CD14-positive monocyte (primary cell): ENCODE results near the gene PXN. TPM values are rescaled to one million over a fixed set of nuclear protein-coding genes. Genes with fewer than 3 reads are reported as not detected.
A peak's percentile ranks its signal among the peaks of the same experiment; 100 is the strongest.

Source experiments
- DNase-seq, 3 donors: peaks; one replicate each; pipeline ENCODE4 v3.0.0-alpha.2; 2011 to 2022
- H2AFZ ChIP-seq: 2 replicates; pipeline ENCODE4 v1.6.0; 2012; ENCODE audit warnings: mild to moderate bottlenecking, low read depth, low read length, inconsistent platforms; ENCODE audit not compliant: insufficient read depth, poor library complexity, severe bottlenecking
- H3K27ac ChIP-seq, 2 donors: 1 replicate in 1 of 2; 2 replicates in 1 of 2; pipeline ENCODE4 v1.5.1; 2012 to 2013; ENCODE audit warnings: low read length in 2 of 2, control low read depth in 1 of 2, inconsistent platforms in 1 of 2, low read depth in 1 of 2, mild to moderate bottlenecking in 1 of 2
- H3K27me3 ChIP-seq, 2 donors: one replicate each; pipeline versions ENCODE4 v1.6.0 to v1.6.1; 2011 to 2013; ENCODE audit warnings: low read length in 2 of 2; ENCODE audit not compliant: control insufficient read depth in 2 of 2, insufficient read depth in 2 of 2
- H3K36me3 ChIP-seq, 2 donors: replicated peaks in 1 of 2; 1 replicate in 1 of 2; 2 replicates in 1 of 2; pipeline versions ENCODE4 v1.5.1 to v1.6.1; 2012 to 2013; ENCODE audit warnings: low read length in 2 of 2, control low read depth in 1 of 2, inconsistent platforms in 1 of 2, mild to moderate bottlenecking in 1 of 2; ENCODE audit not compliant: insufficient read depth in 2 of 2, control insufficient read depth in 1 of 2
- H3K4me1 ChIP-seq, 2 donors: 1 replicate in 1 of 2; 2 replicates in 1 of 2; pipeline versions ENCODE4 v1.5.1 to v1.6.1; 2012 to 2013; ENCODE audit warnings: low read length in 2 of 2, control low read depth in 1 of 2, inconsistent platforms in 1 of 2, mild to moderate bottlenecking in 1 of 2, moderate library complexity in 1 of 2; ENCODE audit not compliant: insufficient read depth in 2 of 2, control insufficient read depth in 1 of 2
- H3K4me2 ChIP-seq: replicated peaks from 2 replicates; pipeline ENCODE3; 2012; ENCODE audit warnings: low read length, moderate library complexity, mild to moderate bottlenecking; ENCODE audit not compliant: poor library complexity, severe bottlenecking; ENCODE audit errors: extremely low read depth
- H3K4me3 ChIP-seq, 3 experiments: fragments of 200-600 bp in 1 of 3; sonication (generic) in 1 of 3; replicated peaks in 1 of 3; 1 replicate in 2 of 3; 2 replicates in 1 of 3; pipeline ENCODE4 v1.5.1; 2011 to 2013; ENCODE audit warnings: low read length in 3 of 3, mild to moderate bottlenecking in 3 of 3, control low read depth in 2 of 3, low read depth in 2 of 3, inconsistent platforms in 1 of 3, moderate library complexity in 1 of 3
- H3K79me2 ChIP-seq: 2 replicates; pipeline ENCODE4 v1.6.0; 2012; ENCODE audit warnings: mild to moderate bottlenecking, control low read depth, inconsistent platforms, low read length, moderate library complexity; ENCODE audit not compliant: insufficient read depth
- H3K9ac ChIP-seq: 2 replicates; pipeline ENCODE4 v1.6.0; 2017; ENCODE audit warnings: low read length, mild to moderate bottlenecking; ENCODE audit not compliant: insufficient read depth, poor library complexity, severe bottlenecking
- H3K9me3 ChIP-seq, 2 donors: replicated peaks in 1 of 2; 1 replicate in 1 of 2; 2 replicates in 1 of 2; pipeline versions ENCODE4 v1.5.1 to v1.6.1; 2012 to 2013; ENCODE audit warnings: low read length in 2 of 2, control low read depth in 1 of 2; ENCODE audit not compliant: control insufficient read depth in 1 of 2, insufficient read depth in 1 of 2
- H4K20me1 ChIP-seq: 2 replicates; pipeline ENCODE4 v1.6.0; 2012; ENCODE audit warnings: mild to moderate bottlenecking, low read length, control low read depth, moderate library complexity; ENCODE audit not compliant: insufficient read depth
- H3K27ac Mint-ChIP-seq, 7 donors: one replicate each; pipeline ENCODE4 v1.8.0; 2020; ENCODE audit warnings: mild to moderate bottlenecking in 7 of 7, mixed read lengths in 7 of 7, moderate library complexity in 6 of 7, inconsistent platforms in 2 of 7
- H3K27me3 Mint-ChIP-seq, 3 donors: one replicate each; pipeline ENCODE4 v1.8.0; 2021 to 2022; ENCODE audit warnings: low read depth in 3 of 3, mild to moderate bottlenecking in 3 of 3, mixed read lengths in 3 of 3, moderate library complexity in 3 of 3, inconsistent platforms in 1 of 3
- H3K36me3 Mint-ChIP-seq, 2 donors: one replicate each; pipeline ENCODE4 v1.8.0; 2020; ENCODE audit warnings: mixed read lengths in 2 of 2, inconsistent platforms in 1 of 2, mild to moderate bottlenecking in 1 of 2
- H3K4me1 Mint-ChIP-seq: one replicate; pipeline ENCODE4 v1.8.0; 2020; ENCODE audit warnings: mild to moderate bottlenecking, mixed read lengths
- H3K4me3 Mint-ChIP-seq, 2 donors: one replicate each; pipeline ENCODE4 v1.8.0; 2020; ENCODE audit warnings: mild to moderate bottlenecking in 2 of 2, mixed read lengths in 2 of 2, moderate library complexity in 1 of 2
- H3K9me3 Mint-ChIP-seq, 7 donors: one replicate each; pipeline ENCODE4 v1.8.0; 2020 to 2022; ENCODE audit warnings: mixed read lengths in 7 of 7, mild to moderate bottlenecking in 6 of 7, moderate library complexity in 6 of 7, inconsistent platforms in 2 of 7
- WGBS: methylation state at CpG from one replicate; pipeline ENCODE4 v1.1.5; 2013; ENCODE audit warnings: missing lambda C conversion rate; ENCODE audit not compliant: insufficient coverage; 5-methylcytosine and 5-hydroxymethylcytosine counted together
- intact Hi-C, 2 donors: fragments of 100-400 bp; cut with micrococcal nuclease; formaldehyde crosslinking; loops; one replicate each; pipeline versions ENCODE4 v1.15.0 to v1.15.1; 2023
- polyA plus RNA-seq, 3 donors: library from polyadenylated mRNA; depleted of rRNA in 1 of 3; unstranded in 2 of 3; stranded (reverse) in 1 of 3; fragments of 300-500 nt in 2 of 3; fragments of >200 nt in 1 of 3; fragmentation: Illumina TruSeq in 2 of 3; gene quantifications; 1 replicate in 2 of 3; 2 replicates in 1 of 3; pipeline ENCODE4 v1.2.3, GENCODE V29; 2012 to 2021
- TF ChIP-seq, protein P1 (sequence below): fragments of 200-600 bp; IDR thresholded peaks from one replicate; pipeline ENCODE4 v1.8.0; 2022; ENCODE audit warnings: antibody characterized with exemption, mild to moderate bottlenecking

PXN gene
- polyA plus RNA-seq, 3 donors = 62.5 to 106 (median 98.4) TPM

DNA sequence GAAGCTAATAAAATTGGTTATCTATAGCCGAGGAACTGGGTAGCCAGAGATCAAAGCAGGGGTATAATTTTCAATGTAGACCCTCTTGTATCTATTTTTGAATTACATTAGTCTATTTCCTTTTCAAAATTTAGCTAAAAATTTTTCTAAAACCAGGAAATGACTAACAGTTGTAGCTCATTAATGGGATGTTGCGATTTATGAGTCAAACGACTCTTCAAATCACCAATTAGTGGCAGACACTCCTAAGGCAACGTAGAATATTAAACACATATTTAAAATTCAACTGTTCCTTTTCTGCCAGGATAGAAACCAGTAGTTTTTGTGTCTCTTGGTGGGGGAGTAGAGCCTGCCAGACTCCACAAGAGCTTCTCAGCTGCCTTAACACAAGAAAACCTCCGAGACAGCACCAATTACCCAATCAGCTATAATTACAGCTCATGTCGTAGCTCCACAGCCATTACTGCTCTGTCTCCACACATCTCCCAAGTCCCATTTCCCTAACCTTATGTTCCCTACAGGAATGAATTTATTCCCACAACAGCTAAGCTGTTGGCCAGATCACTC is 97.9 kb downstream of the PXN start:
- H3K4me1 ChIP-seq = no peaks in the 10 kb centered on the region
- Mint-ChIP-seq H3K36me3 (peaks cover 57 to 88% of the 10 kb centered on the region in 2 donors), H3K27ac (peak overlapping the region in 1 of 7 donors; percentile 57)

DNA sequence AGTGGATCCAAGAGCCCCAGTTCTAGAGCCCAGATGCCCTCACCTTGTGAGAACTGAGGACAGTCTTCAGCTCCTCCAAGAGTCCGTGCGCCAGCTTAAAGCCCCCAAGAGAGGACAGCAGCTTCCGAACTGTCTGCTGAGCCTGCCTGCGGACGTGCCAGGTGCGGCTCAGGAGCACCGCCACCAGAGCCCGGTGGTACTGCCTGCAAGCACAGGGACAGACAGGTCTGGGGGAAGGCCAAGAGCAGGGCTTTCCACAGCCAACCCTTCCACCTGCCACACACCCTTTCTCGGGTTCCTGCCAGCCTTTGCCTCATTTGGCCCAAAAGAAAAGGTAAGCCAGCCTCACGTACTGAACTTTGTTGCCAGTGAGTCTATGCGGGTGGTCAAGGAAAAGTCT is 101.2 kb downstream of the PXN start:
- TF ChIP-seq, protein P1, sequence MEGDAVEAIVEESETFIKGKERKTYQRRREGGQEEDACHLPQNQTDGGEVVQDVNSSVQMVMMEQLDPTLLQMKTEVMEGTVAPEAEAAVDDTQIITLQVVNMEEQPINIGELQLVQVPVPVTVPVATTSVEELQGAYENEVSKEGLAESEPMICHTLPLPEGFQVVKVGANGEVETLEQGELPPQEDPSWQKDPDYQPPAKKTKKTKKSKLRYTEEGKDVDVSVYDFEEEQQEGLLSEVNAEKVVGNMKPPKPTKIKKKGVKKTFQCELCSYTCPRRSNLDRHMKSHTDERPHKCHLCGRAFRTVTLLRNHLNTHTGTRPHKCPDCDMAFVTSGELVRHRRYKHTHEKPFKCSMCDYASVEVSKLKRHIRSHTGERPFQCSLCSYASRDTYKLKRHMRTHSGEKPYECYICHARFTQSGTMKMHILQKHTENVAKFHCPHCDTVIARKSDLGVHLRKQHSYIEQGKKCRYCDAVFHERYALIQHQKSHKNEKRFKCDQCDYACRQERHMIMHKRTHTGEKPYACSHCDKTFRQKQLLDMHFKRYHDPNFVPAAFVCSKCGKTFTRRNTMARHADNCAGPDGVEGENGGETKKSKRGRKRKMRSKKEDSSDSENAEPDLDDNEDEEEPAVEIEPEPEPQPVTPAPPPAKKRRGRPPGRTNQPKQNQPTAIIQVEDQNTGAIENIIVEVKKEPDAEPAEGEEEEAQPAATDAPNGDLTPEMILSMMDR = no peak
- no peak overlapping the region for H2AFZ ChIP-seq
- no peaks in the 10 kb centered on the region for H3K4me1 Mint-ChIP-seq
- H3K27ac Mint-ChIP-seq = no peak overlapping the region
- H3K79me2 ChIP-seq = no peaks in the 10 kb centered on the region
- intact Hi-C loops = no loop called here
- H3K9me3 Mint-ChIP-seq = no peaks in the 10 kb centered on the region
- peaks cover 81 to 85% of the 10 kb centered on the region in 2 donors for H3K36me3 ChIP-seq
- peaks cover 0 to 1% (median 0%) of the 10 kb centered on the region in 3 donors for H3K27me3 Mint-ChIP-seq
- H3K4me2 ChIP-seq = no peak overlapping the region
- DNase-seq = no peak
- no peaks in the 10 kb centered on the region for H4K20me1 ChIP-seq
- no peak overlapping the region for H3K4me3 Mint-ChIP-seq
- no peak overlapping the region for H3K4me3 ChIP-seq
- 98% methylated on average over 8 of the region's 11 CpGs for WGBS
- H3K9me3 ChIP-seq = no peaks in the 10 kb centered on the region
- H3K27me3 ChIP-seq = no peaks in the 10 kb centered on the region
- no peak overlapping the region for H3K27ac ChIP-seq
- H3K4me1 ChIP-seq = no peaks in the 10 kb centered on the region
- no peak overlapping the region for H3K9ac ChIP-seq
- peaks cover 68 to 91% of the 10 kb centered on the region in 2 donors for H3K36me3 Mint-ChIP-seq

More for the DNA sequence above, 97.9 kb downstream of the PXN start:
- no peak overlapping the region for H3K4me3 Mint-ChIP-seq
- no peak overlapping the region for H3K27ac ChIP-seq
- no peaks in the 10 kb centered on the region for H4K20me1 ChIP-seq
- no peaks in the 10 kb centered on the region for H3K9me3 Mint-ChIP-seq
- no peaks in the 10 kb centered on the region for H3K4me1 Mint-ChIP-seq
- WGBS = 89% methylated on average over 2 of the region's 6 CpGs
- TF ChIP-seq, protein P1 = no peak
- H3K4me3 ChIP-seq = no peak overlapping the region
- no peaks in the 10 kb centered on the region for H3K27me3 ChIP-seq
- no peak for DNase-seq
- no peak overlapping the region for H3K4me2 ChIP-seq
- intact Hi-C loops = no loop called here
- no peaks in the 10 kb centered on the region for H3K9me3 ChIP-seq
- no peak overlapping the region for H2AFZ ChIP-seq
- peaks cover 0 to 1% (median 0%) of the 10 kb centered on the region in 3 donors for H3K27me3 Mint-ChIP-seq
- no peaks in the 10 kb centered on the region for H3K79me2 ChIP-seq
- no peak overlapping the region for H3K9ac ChIP-seq
- H3K36me3 ChIP-seq = peaks cover 77 to 85% of the 10 kb centered on the region in 2 donors
